ENCODE data around the gene MPDZ.

MPDZ gene

DNA sequence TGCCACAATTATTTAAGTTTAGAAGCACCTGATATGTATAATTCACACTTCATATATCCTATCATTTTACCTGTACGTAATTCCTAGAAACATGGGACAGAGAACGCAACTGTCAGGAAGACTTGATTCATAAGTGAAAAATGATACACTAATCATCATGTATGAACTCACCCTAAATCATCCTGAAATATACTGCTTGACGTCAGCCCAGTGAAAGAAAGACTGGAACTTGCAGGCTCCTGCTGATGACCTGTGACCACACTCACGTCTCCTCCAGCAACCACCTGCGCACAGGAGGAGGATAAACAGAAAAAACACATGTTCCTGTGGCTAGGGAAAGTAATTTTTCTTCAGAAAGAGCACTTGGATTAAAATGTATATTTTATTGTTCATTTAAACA is 169.7 kb downstream of the MPDZ start:
- no peaks in the 10 kb centered on the region for H3K4me1 ChIP-seq (ENCODE audit: control insufficient read depth in 1 of 2, insufficient read depth in 2 of 2, low read length in 2 of 2)
- H3K27me3 ChIP-seq (ENCODE audit: insufficient read depth, low read length), result no peaks in the 10 kb centered on the region
- no CpG with 5 or more reads among the region's 5 CpGs for WGBS (ENCODE audit: extremely low coverage, insufficient coverage, insufficient read length)
- no peak overlapping the region for H3K9ac ChIP-seq (ENCODE audit: low read length)
- no peak overlapping the region for H3K18ac ChIP-seq (ENCODE audit: low read length)
- DNase-seq, result peak; percentile 3 to 6
- peaks cover 4 to 15% of the 10 kb centered on the region in 2 experiments for H3K36me3 ChIP-seq (ENCODE audit: control insufficient read depth in 1 of 2, insufficient read depth in 2 of 2, low read length in 2 of 2)
- H2BK120ac ChIP-seq (ENCODE audit: insufficient read depth, low read length, poor library complexity), result no peak overlapping the region
- H2BK5ac ChIP-seq (ENCODE audit: low read depth, low read length, poor library complexity), result no peak overlapping the region
- no peak overlapping the region for H3K14ac ChIP-seq (ENCODE audit: low read length)
- no peak overlapping the region for H4K91ac ChIP-seq (ENCODE audit: low read depth, low read length)
- H2BK12ac ChIP-seq (ENCODE audit: low read length), result no peak overlapping the region
- no peak overlapping the region for H4K8ac ChIP-seq (ENCODE audit: low read depth, low read length)
- H3K79me2 ChIP-seq (ENCODE audit: control insufficient read depth, insufficient read depth, low read length, poor library complexity), result no peaks in the 10 kb centered on the region
- no peaks in the 10 kb centered on the region for H3K79me1 ChIP-seq (ENCODE audit: low read length)
- no peak overlapping the region for H3K4ac ChIP-seq (ENCODE audit: low read depth, low read length)
- H2AK5ac ChIP-seq (ENCODE audit: low read length), result no peak overlapping the region
- H4K12ac ChIP-seq (ENCODE audit: low read depth, low read length), result no peak overlapping the region
- H3K4me2 ChIP-seq (ENCODE audit: low read length), result no peak overlapping the region
- no peaks in the 10 kb centered on the region for H3K9me3 ChIP-seq (ENCODE audit: insufficient read depth, low read depth, low read length)
- H3K23ac ChIP-seq (ENCODE audit: low read length), result no peak overlapping the region
- H3K27ac ChIP-seq (ENCODE audit: low read depth, low read length), result no peak overlapping the region
- H2AFZ ChIP-seq (ENCODE audit: insufficient read depth, low read length, poor library complexity), result no peak overlapping the region
- H3K4me3 ChIP-seq (ENCODE audit: low read depth, low read length), result no peak overlapping the region

DNA sequence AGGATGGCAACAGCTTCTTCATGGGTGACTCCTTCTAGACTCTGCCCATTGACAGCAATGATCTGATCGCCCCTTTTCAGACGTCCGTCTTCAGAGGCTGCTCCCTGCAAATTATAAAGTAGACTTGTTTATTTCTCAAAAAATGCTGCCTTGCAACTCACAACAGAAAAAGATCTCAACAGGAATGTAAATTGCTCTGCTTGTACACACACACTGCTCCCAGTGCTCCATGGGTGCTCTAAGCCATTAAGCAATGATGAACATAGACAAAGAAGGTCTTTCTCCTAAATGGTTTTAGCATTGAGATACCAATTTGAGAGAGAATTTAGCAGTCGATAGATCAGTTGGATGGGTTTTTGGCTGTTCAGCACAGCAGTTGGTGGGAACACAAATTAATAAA is 172.5 kb downstream of the MPDZ start:
- Histone ChIP-seq H3K27me3 (ENCODE audit: insufficient read depth, low read length) (no peaks in the 10 kb centered on the region), H3K79me1 (ENCODE audit: low read length) (no peaks in the 10 kb centered on the region), H3K27ac (ENCODE audit: low read depth, low read length) (no peak overlapping the region), H3K18ac (ENCODE audit: low read length) (no peak overlapping the region), H3K14ac (ENCODE audit: low read length) (no peak overlapping the region), H2BK12ac (ENCODE audit: low read length) (no peak overlapping the region), H4K8ac (ENCODE audit: low read depth, low read length) (no peak overlapping the region), H3K79me2 (ENCODE audit: control insufficient read depth, insufficient read depth, low read length, poor library complexity) (no peaks in the 10 kb centered on the region), H2BK5ac (ENCODE audit: low read depth, low read length, poor library complexity) (no peak overlapping the region), H3K4ac (ENCODE audit: low read depth, low read length) (no peak overlapping the region), H3K4me1 (ENCODE audit: control insufficient read depth in 1 of 2, insufficient read depth in 2 of 2, low read length in 2 of 2) (peaks cover 0 to 2% of the 10 kb centered on the region in 2 experiments), H2AFZ (ENCODE audit: insufficient read depth, low read length, poor library complexity) (no peak overlapping the region), H3K4me2 (ENCODE audit: low read length) (no peak overlapping the region), H3K4me3 (ENCODE audit: low read depth, low read length) (no peak overlapping the region), H2AK5ac (ENCODE audit: low read length) (no peak overlapping the region), H3K23ac (ENCODE audit: low read length) (no peak overlapping the region), H3K9me3 (ENCODE audit: insufficient read depth, low read depth, low read length) (no peaks in the 10 kb centered on the region), H3K9ac (ENCODE audit: low read length) (no peak overlapping the region), H2BK120ac (ENCODE audit: insufficient read depth, low read length, poor library complexity) (no peak overlapping the region), H3K36me3 (ENCODE audit: control insufficient read depth in 1 of 2, insufficient read depth in 2 of 2, low read length in 2 of 2) (peaks cover 4 to 19% of the 10 kb centered on the region in 2 experiments), H4K91ac (ENCODE audit: low read depth, low read length) (no peak overlapping the region), H4K12ac (ENCODE audit: low read depth, low read length) (no peak overlapping the region)
- no CpG with 5 or more reads among the region's 4 CpGs for WGBS (ENCODE audit: extremely low coverage, insufficient coverage, insufficient read length)
- peak; percentile 13 to 16 for DNase-seq

DNA sequence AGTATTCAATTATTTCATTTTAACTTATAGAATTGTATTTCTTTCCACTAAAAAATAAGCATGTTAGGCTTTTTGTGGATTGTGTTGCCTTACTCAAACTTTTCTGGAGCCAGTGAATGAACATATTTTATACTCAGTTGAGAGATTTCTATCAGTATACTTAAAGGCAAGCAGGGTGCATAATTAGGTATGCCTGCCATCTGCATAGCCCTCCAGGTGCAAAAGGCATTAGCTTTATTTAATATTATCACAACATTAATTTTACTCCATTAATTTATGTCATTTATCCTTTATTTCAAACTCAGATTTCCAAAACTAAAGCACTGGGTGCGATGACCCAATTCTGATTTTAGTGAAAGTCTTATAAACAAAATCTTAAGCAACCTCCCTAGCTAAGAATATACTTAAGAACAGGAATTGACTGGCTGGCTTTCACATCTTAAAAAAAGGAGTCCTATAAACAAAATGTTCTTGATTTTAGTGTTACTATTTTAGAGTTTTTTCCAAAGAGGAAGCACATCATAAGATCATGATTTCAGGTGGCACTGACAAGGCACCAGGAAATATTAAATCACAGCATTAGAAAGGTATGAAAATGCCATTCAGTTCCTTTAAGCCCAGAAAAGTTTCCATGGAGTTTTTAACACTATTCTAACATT is 178.4 kb downstream of the MPDZ start:
- Histone ChIP-seq H3K4me3 (ENCODE audit: low read depth, low read length) (no peak overlapping the region), H2AFZ (ENCODE audit: insufficient read depth, low read length, poor library complexity) (no peak overlapping the region)

DNA sequence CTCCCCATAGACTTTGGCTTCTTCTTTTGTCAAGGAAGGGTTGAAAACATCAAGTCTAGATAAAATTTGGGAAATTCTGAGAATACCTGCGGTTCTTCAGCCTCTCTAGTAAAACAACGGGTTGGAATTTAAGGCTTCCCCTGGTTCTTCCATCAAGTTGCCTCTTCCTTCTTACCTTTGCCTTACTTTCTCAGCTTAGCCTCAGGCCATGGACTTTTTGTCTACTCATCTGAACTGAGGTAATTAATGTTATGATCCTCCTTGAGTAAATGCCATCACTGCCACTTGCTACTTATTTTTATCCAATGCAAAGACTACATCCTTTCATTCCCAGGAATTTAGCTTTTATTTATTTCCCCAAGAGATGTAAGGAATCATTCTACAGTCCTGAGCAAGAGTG is 184.4 kb downstream of the MPDZ start:
- H2AK5ac ChIP-seq (ENCODE audit: low read length), result no peak overlapping the region
- H3K4ac ChIP-seq (ENCODE audit: low read depth, low read length), result no peak overlapping the region
- no peak overlapping the region for H2BK5ac ChIP-seq (ENCODE audit: low read depth, low read length, poor library complexity)
- peak overlapping the region; percentile 59 for H3K27ac ChIP-seq (ENCODE audit: low read depth, low read length)
- H3K9me3 ChIP-seq (ENCODE audit: insufficient read depth, low read depth, low read length), result peaks cover 2% of the 10 kb centered on the region
- H3K9ac ChIP-seq (ENCODE audit: low read length), result no peak overlapping the region
- H2BK12ac ChIP-seq (ENCODE audit: low read length), result peak overlapping the region; percentile 24
- no peak overlapping the region for H4K12ac ChIP-seq (ENCODE audit: low read depth, low read length)
- no peak overlapping the region for H3K4me3 ChIP-seq (ENCODE audit: low read depth, low read length)
- H3K79me1 ChIP-seq (ENCODE audit: low read length), result peaks cover 7% of the 10 kb centered on the region
- H3K36me3 ChIP-seq (ENCODE audit: control insufficient read depth in 1 of 2, insufficient read depth in 2 of 2, low read length in 2 of 2), result no peaks in the 10 kb centered on the region
- no peak overlapping the region for H3K4me2 ChIP-seq (ENCODE audit: low read length)
- no peak overlapping the region for H3K23ac ChIP-seq (ENCODE audit: low read length)
- DNase-seq, result peak; percentile 42 to 63
- no peak overlapping the region for H2AFZ ChIP-seq (ENCODE audit: insufficient read depth, low read length, poor library complexity)
- H3K4me1 ChIP-seq (ENCODE audit: control insufficient read depth in 1 of 2, insufficient read depth in 2 of 2, low read length in 2 of 2), result peaks cover 6 to 8% of the 10 kb centered on the region in 2 experiments
- H4K8ac ChIP-seq (ENCODE audit: low read depth, low read length), result no peak overlapping the region
- no peaks in the 10 kb centered on the region for H3K79me2 ChIP-seq (ENCODE audit: control insufficient read depth, insufficient read depth, low read length, poor library complexity)
- no peak overlapping the region for H3K18ac ChIP-seq (ENCODE audit: low read length)
- H3K14ac ChIP-seq (ENCODE audit: low read length), result no peak overlapping the region
- H2BK120ac ChIP-seq (ENCODE audit: insufficient read depth, low read length, poor library complexity), result peak overlapping the region; percentile 46
- no peaks in the 10 kb centered on the region for H3K27me3 ChIP-seq (ENCODE audit: insufficient read depth, low read length)
- no peak overlapping the region for H4K91ac ChIP-seq (ENCODE audit: low read depth, low read length)
- WGBS (ENCODE audit: extremely low coverage, insufficient coverage, insufficient read length), result no CpG with 5 or more reads among the region's 2 CpGs

More for the DNA sequence above, 178.4 kb downstream of the MPDZ start:
- Histone ChIP-seq H4K8ac (ENCODE audit: low read depth, low read length) (no peak overlapping the region), H2BK12ac (ENCODE audit: low read length) (no peak overlapping the region), H2BK5ac (ENCODE audit: low read depth, low read length, poor library complexity) (no peak overlapping the region), H2BK120ac (ENCODE audit: insufficient read depth, low read length, poor library complexity) (no peak overlapping the region), H3K18ac (ENCODE audit: low read length) (no peak overlapping the region), H3K4ac (ENCODE audit: low read depth, low read length) (no peak overlapping the region), H3K79me1 (ENCODE audit: low read length) (no peaks in the 10 kb centered on the region), H3K14ac (ENCODE audit: low read length) (no peak overlapping the region), H3K4me1 (ENCODE audit: control insufficient read depth in 1 of 2, insufficient read depth in 2 of 2, low read length in 2 of 2) (peaks cover 0 to 3% of the 10 kb centered on the region in 2 experiments), H2AK5ac (ENCODE audit: low read length) (no peak overlapping the region), H3K4me2 (ENCODE audit: low read length) (no peak overlapping the region), H3K79me2 (ENCODE audit: control insufficient read depth, insufficient read depth, low read length, poor library complexity) (no peaks in the 10 kb centered on the region), H4K91ac (ENCODE audit: low read depth, low read length) (no peak overlapping the region), H3K23ac (ENCODE audit: low read length) (no peak overlapping the region), H3K27me3 (ENCODE audit: insufficient read depth, low read length) (no peaks in the 10 kb centered on the region), H3K9me3 (ENCODE audit: insufficient read depth, low read depth, low read length) (no peaks in the 10 kb centered on the region), H3K27ac (ENCODE audit: low read depth, low read length) (no peak overlapping the region), H3K9ac (ENCODE audit: low read length) (no peak overlapping the region), H3K36me3 (ENCODE audit: control insufficient read depth in 1 of 2, insufficient read depth in 2 of 2, low read length in 2 of 2) (peaks cover 0 to 6% of the 10 kb centered on the region in 2 experiments), H4K12ac (ENCODE audit: low read depth, low read length) (no peak overlapping the region)
- DNase-seq, result no peak
- no CpG with 5 or more reads among the region's 1 CpG for WGBS (ENCODE audit: extremely low coverage, insufficient coverage, insufficient read length)

All from trophoblast cell (in vitro differentiated cells and primary cell).